ENCODE data around the gene CDH15. TPM values are rescaled to one million over a fixed set of nuclear protein-coding genes. Genes with fewer than 3 reads are reported as not detected.
A peak's percentile ranks its signal among the peaks of the same experiment; 100 is the strongest.

CDH15 gene
- total and polyA plus RNA-seq, 2 of the 13 experiments (the other 11 are each of a cell fraction or from before 2014, with no cell fraction given), result 0.74 to 2.2 TPM

GRCh38 chr16:89190150-89190958 lies 18.8 kb downstream of the CDH15 start (continued):
- TF ChIP-seq PREB (CRISPR knock-in tag; IDR thresholded peaks at IDR 0.05) (no peak), GATA4 (IDR thresholded peaks at IDR 0.05; ENCODE audit: borderline replicate concordance, low read depth) (no peak), ZFP1 (CRISPR knock-in tag; IDR thresholded peaks at IDR 0.05) (no peak), MEIS2 (CRISPR knock-in tag; IDR thresholded peaks at IDR 0.05) (no peak), ZNF292 (CRISPR knock-in tag; IDR thresholded peaks at IDR 0.05; ENCODE audit: borderline replicate concordance, low read depth) (0 out of 2 replicates have a peak, but pooled peaks have one; percentile 15), NR2F2 (IDR thresholded peaks at IDR 0.05; ENCODE audit: borderline replicate concordance, low read depth) (no peak; the same call in 1 of the 2 replicates), ZBTB38 (CRISPR knock-in tag; IDR thresholded peaks at IDR 0.05) (no peak), ZBTB42 (CRISPR knock-in tag; IDR thresholded peaks at IDR 0.05) (0 out of 2 replicates have a peak, but pooled peaks have one; percentile 48), ZNF235 (CRISPR knock-in tag; IDR thresholded peaks at IDR 0.05; ENCODE audit: borderline replicate concordance) (no peak), MXI1 (IDR thresholded peaks at IDR 0.05; ENCODE audit: borderline replicate concordance, low read depth, low read length) (no peak), MAX (IDR thresholded peaks at IDR 0.05) (peak; percentile 54; the same call in 1 of the 2 replicates), SMC3 (IDR thresholded peaks at IDR 0.05; ENCODE audit: low read length) (no peak), FOXM1 (CRISPR knock-in tag; IDR thresholded peaks at IDR 0.05) (no peak), SP2 (CRISPR knock-in tag; IDR thresholded peaks at IDR 0.05) (no peak), TFDP1 (CRISPR knock-in tag; IDR thresholded peaks at IDR 0.05; ENCODE audit: borderline replicate concordance) (0 out of 2 replicates have a peak, but pooled peaks have one; percentile 16), ZNF549 (CRISPR knock-in tag; IDR thresholded peaks at IDR 0.05) (no peak), HMGXB4 (CRISPR knock-in tag; IDR thresholded peaks at IDR 0.05; ENCODE audit: borderline replicate concordance in 1 of 2, low read depth in 1 of 2) (no peak), ZNF496 (CRISPR knock-in tag; IDR thresholded peaks at IDR 0.05; ENCODE audit: insufficient replicate concordance) (no peak), ZNF577 (CRISPR knock-in tag; IDR thresholded peaks at IDR 0.05; ENCODE audit: borderline replicate concordance, low read depth) (no peak), ZNF792 (CRISPR knock-in tag; IDR thresholded peaks at IDR 0.05) (no peak), MBNL3 (CRISPR knock-in tag; conservative IDR thresholded peaks at IDR 0.05) (no peak), HDAC2 (CRISPR knock-in tag; IDR thresholded peaks at IDR 0.05) (peak; percentile 42; the same call in 1 of the 2 replicates), SMARCE1 (IDR thresholded peaks at IDR 0.05; ENCODE audit: borderline replicate concordance) (no peak), ZNF772 (CRISPR knock-in tag; IDR thresholded peaks at IDR 0.05) (peak; percentile 51; the same call in 1 of the 2 replicates), ZNF619 (CRISPR knock-in tag; IDR thresholded peaks at IDR 0.05) (peak; percentile 65; the same call in 1 of the 2 replicates), HNRNPLL (IDR thresholded peaks at IDR 0.05; ENCODE audit: low read depth, low read length, poor library complexity, severe bottlenecking) (peak; percentile 66), ISL2 (CRISPR knock-in tag; IDR thresholded peaks at IDR 0.05) (no peak), STAG1 (CRISPR knock-in tag; IDR thresholded peaks at IDR 0.05) (no peak)
